H1 (cell line): ENCODE data around the gene SLC2A5. TPM values are rescaled to one million over a fixed set of nuclear protein-coding genes. Genes with fewer than 3 reads are reported as not detected.

Experiments
- CHD2 ChIP-seq: IDR thresholded peaks from 2 replicates; pipeline ENCODE4 v1.6.1; 2012; ENCODE audit warnings: low read length, improper control_type of control experiment
- JUN ChIP-seq: IDR thresholded peaks from 2 replicates; pipeline ENCODE4 v1.6.1; 2011; ENCODE audit warnings: low read depth, mild to moderate bottlenecking, improper control_type of control experiment, low read length
- MAX ChIP-seq: IDR thresholded peaks from 2 replicates; pipeline ENCODE4 v1.6.1; 2012; ENCODE audit warnings: inconsistent platforms
- SP1 ChIP-seq: IDR thresholded peaks from 2 replicates; pipeline ENCODE4 v1.6.1; 2011; ENCODE audit warnings: low read depth, low read length
- polyA plus RNA-seq, 7 experiments: library from polyadenylated mRNA; depleted of rRNA in 3 of 7; stranded (reverse) in 5 of 7; unstranded in 2 of 7; fragments of >200 nt in 5 of 7; fragments of 200-250 nt in 2 of 7; gene quantifications; 1 replicate in 5 of 7; 2 replicates in 1 of 7; 4 replicates in 1 of 7; pipeline versions ENCODE4 v1.2.1 to v1.2.3, GENCODE V29; 2011 to 2013; ENCODE audit warnings: missing spikeins in 2 of 7, mixed read lengths in 2 of 7
- total RNA-seq: library from RNA; stranded (reverse); fragmentation: NEBNext Ultra II Directional; extraction: Animal tissue kit (Norgen Biotek cat#: 25700); gene quantifications from 2 replicates; pipeline ENCODE4 v1.2.1, GENCODE V29; 2021

The SLC2A5 gene
- total and polyA plus RNA-seq, 2 of the 8 experiments (the other 6 are each of a cell fraction or from before 2014, with no cell fraction given) = 0.12 TPM; not detected in 1

- TF ChIP-seq JUN (no peak), CHD2 (no peak), SP1 (no peak), MAX (no peak)
Observed at GRCh38 chr1:9014475-9015375, 54.7 kb downstream of the SLC2A5 start (continued).
